Heart right ventricle (tissue), 16 donors: ENCODE data around the gene IKZF1. TPM values are rescaled to one million over a fixed set of nuclear protein-coding genes. Genes with fewer than 3 reads are reported as not detected.

Source experiments
- ATAC-seq, 8 donors: fragments of 200-7000 bp; cut with Tn5 transposase; one replicate each; pipeline ENCODE4 v1.9.1; 2020; ENCODE audit warnings: mild to moderate bottlenecking in 8 of 8, moderate library complexity in 8 of 8, moderate number of reproducible peaks in 1 of 8
- DNase-seq, 2 donors: peaks; one replicate each; pipeline ENCODE4 v3.0.0-alpha.2; 2020
- H3K27ac ChIP-seq, 10 donors: fragments of 200-600 bp; sonication (generic) in 2 of 10; one replicate each; pipeline versions ENCODE4 v1.5.0 to v1.8.0; 2020 to 2022; ENCODE audit warnings: mild to moderate bottlenecking in 3 of 10
- H3K27me3 ChIP-seq, 7 donors: fragments of 200-600 bp; one replicate each; pipeline ENCODE4 v1.8.0; 2021 to 2022; ENCODE audit warnings: mild to moderate bottlenecking in 2 of 7
- H3K36me3 ChIP-seq, 9 donors: fragments of 200-600 bp; sonication (generic) in 1 of 9; one replicate each; pipeline versions ENCODE4 v1.5.0 to v1.8.0; 2020 to 2022; ENCODE audit warnings: mild to moderate bottlenecking in 2 of 9
- H3K4me1 ChIP-seq, 9 donors: fragments of 200-600 bp; sonication (generic) in 1 of 9; one replicate each; pipeline versions ENCODE4 v1.5.0 to v1.8.0; 2020 to 2022; ENCODE audit warnings: mild to moderate bottlenecking in 4 of 9
- H3K4me3 ChIP-seq, 10 donors: fragments of 200-600 bp; sonication (generic) in 2 of 10; one replicate each; pipeline versions ENCODE4 v1.5.0 to v1.8.0; 2020 to 2022; ENCODE audit warnings: mild to moderate bottlenecking in 7 of 10, moderate library complexity in 2 of 10
- H3K9me3 ChIP-seq, 11 donors: fragments of 200-600 bp in 10 of 11; sonication (generic) in 2 of 11; one replicate each; pipeline versions ENCODE4 v1.5.0 to v1.8.0; 2013 to 2022; ENCODE audit warnings: mild to moderate bottlenecking in 2 of 11, control low read depth in 1 of 11, moderate library complexity in 1 of 11
- CTCF ChIP-seq, 9 donors: fragments of 200-600 bp; sonication (generic) in 2 of 9; IDR thresholded peaks; one replicate each; pipeline versions ENCODE4 v1.5.0 to v1.8.0; 2021 to 2022; ENCODE audit warnings: antibody characterized with exemption in 9 of 9, mild to moderate bottlenecking in 5 of 9, moderate library complexity in 1 of 9
- WGBS, 2 donors: extraction: QIAGEN DNeasy Blood & Tissue Kit; methylation state at CpG; one replicate each; pipeline ENCODE4 v1.1.7; 2013; ENCODE audit warnings: inconsistent platforms in 1 of 2; 5-methylcytosine and 5-hydroxymethylcytosine counted together
- intact Hi-C, 10 donors: fragments of 100-400 bp; cut with DNase I; formaldehyde crosslinking; loops; one replicate each; pipeline versions ENCODE4 v1.11.1 to v1.14.2; 2022
- polyA plus RNA-seq, 2 donors: library from polyadenylated mRNA; stranded (reverse); fragments of 200-250 nt; gene quantifications; one replicate each; pipeline ENCODE4 v1.2.3, GENCODE V29; 2013
- total RNA-seq, 10 donors: library from RNA; stranded (reverse); fragmentation: NEBNext Ultra II Directional in 3 of 10; extraction: Animal tissue kit (Norgen Biotek cat#: 25700) in 3 of 10; gene quantifications; one replicate each; pipeline versions ENCODE4 v1.2.1 to v1.2.4, GENCODE V29; 2021 to 2023
- donor health status: Arrhythmogenic right ventricular cardiomyopathy.
- donor health status: ischemic (EF 13 %, LVEDD 7.1; RV severe dilation, severe dysfunction).
- donor health status: healthy with polysubstance abuse.
- donor health status: DM: no; HTN: yes; CAD: no.
- donor health status: DM: no; HTN: no; CAD: no.
- donor health status: ischemic (EF 25% LVEDD 6.9; RV normal size, moderate dysfunction).
- donor health status: ischemic (EF 25% LVEDD 5.7; RV mildly dilated, moderate dysfunction).
- donor health status: healthy.
- donor health status: DM: yes; HTN: yes; CAD: no.
- donor health status: Ischemic cardiomyopathy.
- donor health status: ischemic (EF 35%, LVEDD 5.7; RV mildly dilated, moderate dysfunction).
- donor health status: nonischemic (EF 11% LVEDD 7.7; RV severe dilation, severe dysfunction).
- donor health status: DM: yes; HTN: yes; CAD: no.
- donor health status: PGD.
- donor health status: ischemic (EF 29% LVEDD 5.4; RV normal size, mild dysfunction).
- donor health status: nonischemic (EF 23%, LVEDD 6.1; RV moderate dilation, normal function).

The IKZF1 gene
- total and polyA plus RNA-seq, 12 donors, result 0.46 to 20.2 (median 1.7) TPM

- Histone ChIP-seq H3K27me3 (peaks cover 0 to 36% (median 0%) of the 10 kb centered on the region in 7 donors), H3K9me3 (no peaks in the 10 kb centered on the region), H3K4me3 (no peak overlapping the region), H3K27ac (peak overlapping the region in 1 of 10 donors; percentile 21), H3K4me1 (peaks cover 0 to 53% (median 0%) of the 10 kb centered on the region in 9 donors), H3K36me3 (peaks cover 0 to 18% (median 0%) of the 10 kb centered on the region in 9 donors)
- 89 to 91% methylated on average over 8 of the region's 8 CpGs for WGBS, 2 donors
- DNase-seq, result no peak
- no peak for TF ChIP-seq CTCF (IDR thresholded peaks at IDR 0.05)
- intact Hi-C loops, result loop anchor here in 1 of 10 donors (10.0 kb wide), 1 partner anchor 64 kb away; no protein-coding TSS in a partner anchor
- no peak for ATAC-seq
These were observed 44.1 kb downstream of the IKZF1 start for GRCh38 chr7:50348469-50349162.

GRCh38 chr7:50349399-50349798 is 44.9 kb downstream of the IKZF1 start:
- Histone ChIP-seq H3K27ac (peak overlapping the region in 1 of 10 donors; percentile 75), H3K27me3 (peaks cover 0 to 38% (median 3%) of the 10 kb centered on the region in 7 donors), H3K36me3 (peaks cover 0 to 21% (median 0%) of the 10 kb centered on the region in 9 donors), H3K9me3 (no peaks in the 10 kb centered on the region), H3K4me1 (peaks cover 0 to 51% (median 0%) of the 10 kb centered on the region in 9 donors), H3K4me3 (no peak overlapping the region)
- 90% methylated on average over 6 of the region's 6 CpGs for WGBS, 2 donors
- no peak for ATAC-seq
- intact Hi-C loops, result loop anchor here in 1 of 10 donors (10.0 kb wide), 1 partner anchor 65 kb away; no protein-coding TSS in a partner anchor
- DNase-seq, result no peak
- no peak for TF ChIP-seq CTCF (IDR thresholded peaks at IDR 0.05)

GRCh38 chr7:50349963-50350944 is 45.7 kb downstream of the IKZF1 start:
- ATAC-seq, result no peak
- H3K27ac ChIP-seq, result peak overlapping the region in 1 of 10 donors; percentile 75
- peaks cover 0 to 25% (median 0%) of the 10 kb centered on the region in 9 donors for H3K36me3 ChIP-seq

More at GRCh38 chr7:50349963-50350944, 45.7 kb downstream of the IKZF1 start:
- peaks cover 0 to 60% (median 0%) of the 10 kb centered on the region in 9 donors for H3K4me1 ChIP-seq
- H3K9me3 ChIP-seq, result no peaks in the 10 kb centered on the region
- no peak for TF ChIP-seq CTCF (IDR thresholded peaks at IDR 0.05)
- H3K27me3 ChIP-seq, result peaks cover 0 to 44% (median 6%) of the 10 kb centered on the region in 7 donors
- DNase-seq, result no peak
- no peak overlapping the region for H3K4me3 ChIP-seq
- intact Hi-C loops, result loop anchor here in 1 of 10 donors (10.0 kb wide), 1 partner anchor 65 kb away; no protein-coding TSS in a partner anchor
- WGBS, 2 donors, result 66 to 68% methylated on average over 18 of the region's 18 CpGs
